Transverse colon (tissue), 4 donors: ENCODE measurements around the gene SALL1. TPM values are rescaled to one million over a fixed set of nuclear protein-coding genes. Genes with fewer than 3 reads are reported as not detected.
A peak's percentile ranks its signal among the peaks of the same experiment; 100 is the strongest.

Experiments
- DNase-seq: peaks from one replicate; pipeline ENCODE4 v3.0.0-alpha.2; 2019
- H3K27ac ChIP-seq, 4 donors: fragments of 200-600 bp; sonication (generic); 2 replicates each; pipeline ENCODE4 v1.5.1; 2016 to 2018; ENCODE audit warnings: inconsistent platforms in 4 of 4
- H3K27me3 ChIP-seq: fragments of 200-600 bp; sonication (generic); 2 replicates; pipeline ENCODE4 v1.5.1; 2017; ENCODE audit warnings: inconsistent platforms
- H3K36me3 ChIP-seq, 4 donors: fragments of 200-600 bp; sonication (generic); 2 replicates each; pipeline ENCODE4 v1.5.1; 2017 to 2019; ENCODE audit warnings: inconsistent platforms in 4 of 4
- H3K4me1 ChIP-seq, 4 donors: fragments of 200-600 bp; sonication (generic); 2 replicates each; pipeline ENCODE4 v1.5.1; 2017 to 2020; ENCODE audit warnings: inconsistent platforms in 4 of 4
- H3K4me3 ChIP-seq, 4 donors: fragments of 200-600 bp; sonication (generic); 1 replicate in 1 of 4; 2 replicates in 3 of 4; pipeline versions ENCODE4 v1.5.1 to v1.6.1; 2017 to 2019; ENCODE audit warnings: inconsistent platforms in 4 of 4
- H3K9me3 ChIP-seq, 2 donors: fragments of 200-600 bp; sonication (generic); 2 replicates each; pipeline ENCODE4 v1.5.1; 2017 to 2019; ENCODE audit warnings: inconsistent platforms in 2 of 2
- EP300 ChIP-seq: sonication (generic); formaldehyde crosslinking; IDR thresholded peaks from one replicate; pipeline ENCODE4 v1.6.1; 2017; ENCODE audit warnings: antibody characterized with exemption, low read depth
- POLR2A ChIP-seq: fragments of 450-650 bp; IDR thresholded peaks from one replicate; pipeline ENCODE4 v1.6.1; 2016; ENCODE audit warnings: antibody characterized with exemption, mild to moderate bottlenecking, moderate library complexity
- POLR2AphosphoS5 ChIP-seq, 3 donors: sonication (generic); formaldehyde crosslinking; IDR thresholded peaks; one replicate each; pipeline ENCODE4 v1.6.1; 2016; ENCODE audit warnings: antibody characterized with exemption in 3 of 3
- WGBS, 2 donors: methylation state at CpG; one replicate each; pipeline ENCODE4 v1.1.5; 2018; ENCODE audit warnings: low coverage in 1 of 2; 5-methylcytosine and 5-hydroxymethylcytosine counted together
- in situ Hi-C, 4 donors: fragments of 200-750 bp; cut with MboI; loops; one replicate each; pipeline versions ENCODE4 v1.15.0 to v1.15.1; 2017; ENCODE audit warnings: low sequenced_read_pairs in 3 of 4, low pct_ligation_motif_present in 1 of 4, low pct_unique_long_range_greater_than_20kb in 1 of 4
- intact Hi-C: fragments of 100-400 bp; cut with DNase I; formaldehyde crosslinking; loops from one replicate; pipeline ENCODE4 v1.15.1; 2023; ENCODE audit warnings: low total_unique reads
- total RNA-seq, 4 donors: library from RNA; depleted of rRNA; stranded (reverse); fragments of >200 nt; gene quantifications; one replicate each; pipeline ENCODE4 v1.1.0, GENCODE V29; 2016
- TF ChIP-seq, protein P1 (sequence below), 5 experiments: fragments of 200-600 bp in 3 of 5; fragments of 450-650 bp in 2 of 5; sonication (generic) in 3 of 5; IDR thresholded peaks; 1 replicate in 2 of 5; 2 replicates in 3 of 5; pipeline ENCODE4 v1.5.1; 2016 to 2017; ENCODE audit warnings: antibody characterized with exemption in 5 of 5, inconsistent platforms in 3 of 5, mild to moderate bottlenecking in 2 of 5, moderate library complexity in 1 of 5

Gene SALL1
- total RNA-seq, 4 donors from 2014 or later: 0.41 to 2.6 (median 1.6) TPM; not detected in 1

GRCh38 chr16:51154271-51155171 is 3.5 kb upstream of the SALL1 start:
- peaks cover 0 to 30% (median 15%) of the 10 kb centered on the region in 4 donors for H3K4me1 ChIP-seq
- H3K9me3 ChIP-seq: no peaks in the 10 kb centered on the region
- intact Hi-C loops (loop anchor here (5.0 kb wide), 1 partner anchor 732 kb away; no protein-coding TSS in a partner anchor), in situ Hi-C loops (no loop called here)
- peaks cover 92% of the 10 kb centered on the region for H3K27me3 ChIP-seq
- no peaks in the 10 kb centered on the region for H3K36me3 ChIP-seq
- peak overlapping the region in 1 of 4 donors; percentile 36 for H3K4me3 ChIP-seq
- peak overlapping the region; percentile 65 to 77 (median 70) for H3K27ac ChIP-seq
- DNase-seq: no peak
- WGBS, 2 donors: 40% methylated on average over 49 of the region's 55 CpGs; no CpG with 5 or more reads in 1 of the 2 donors
- TF ChIP-seq POLR2A: no peak
- TF ChIP-seq, protein P1, sequence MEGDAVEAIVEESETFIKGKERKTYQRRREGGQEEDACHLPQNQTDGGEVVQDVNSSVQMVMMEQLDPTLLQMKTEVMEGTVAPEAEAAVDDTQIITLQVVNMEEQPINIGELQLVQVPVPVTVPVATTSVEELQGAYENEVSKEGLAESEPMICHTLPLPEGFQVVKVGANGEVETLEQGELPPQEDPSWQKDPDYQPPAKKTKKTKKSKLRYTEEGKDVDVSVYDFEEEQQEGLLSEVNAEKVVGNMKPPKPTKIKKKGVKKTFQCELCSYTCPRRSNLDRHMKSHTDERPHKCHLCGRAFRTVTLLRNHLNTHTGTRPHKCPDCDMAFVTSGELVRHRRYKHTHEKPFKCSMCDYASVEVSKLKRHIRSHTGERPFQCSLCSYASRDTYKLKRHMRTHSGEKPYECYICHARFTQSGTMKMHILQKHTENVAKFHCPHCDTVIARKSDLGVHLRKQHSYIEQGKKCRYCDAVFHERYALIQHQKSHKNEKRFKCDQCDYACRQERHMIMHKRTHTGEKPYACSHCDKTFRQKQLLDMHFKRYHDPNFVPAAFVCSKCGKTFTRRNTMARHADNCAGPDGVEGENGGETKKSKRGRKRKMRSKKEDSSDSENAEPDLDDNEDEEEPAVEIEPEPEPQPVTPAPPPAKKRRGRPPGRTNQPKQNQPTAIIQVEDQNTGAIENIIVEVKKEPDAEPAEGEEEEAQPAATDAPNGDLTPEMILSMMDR (IDR thresholded peaks at IDR 0.05): no peak
- TF ChIP-seq EP300: no peak
- no peak for TF ChIP-seq POLR2AphosphoS5 (IDR thresholded peaks at IDR 0.05)

DNA sequence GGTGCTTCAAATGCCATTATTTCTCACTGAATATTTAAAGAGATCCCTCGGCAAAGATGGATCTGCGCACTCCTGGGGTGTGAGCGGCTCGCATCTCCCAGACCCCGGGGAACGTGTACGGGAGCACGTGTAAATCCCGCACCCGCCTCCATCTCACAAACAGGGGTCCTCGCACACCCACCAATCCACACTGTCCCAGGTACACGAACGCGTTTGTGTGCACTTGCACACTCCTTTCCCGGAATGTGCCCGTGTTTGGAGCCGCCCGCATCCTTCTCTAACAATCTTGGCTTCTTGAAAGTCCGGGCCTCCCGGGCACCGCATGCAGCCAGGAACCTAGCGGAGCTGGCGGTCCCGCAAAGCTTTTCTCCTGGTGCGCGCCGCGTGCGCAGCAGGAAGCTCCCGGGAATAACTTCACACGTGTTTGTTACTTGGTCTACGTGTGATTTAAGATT is 2.5 kb upstream of the SALL1 start:
- in situ Hi-C loops: no loop called here
- intact Hi-C loops: loop anchor here (5.0 kb wide), 1 partner anchor 731 kb away; no protein-coding TSS in a partner anchor
- WGBS, 2 donors: 0 to 35% methylated on average over 3 to 32 of the region's 32 CpGs
- TF ChIP-seq EP300: no peak
- TF ChIP-seq POLR2A: no peak
- H3K27me3 ChIP-seq: peaks cover 100% of the 10 kb centered on the region
- H3K4me1 ChIP-seq: peaks cover 0 to 30% (median 15%) of the 10 kb centered on the region in 4 donors
- no peak for DNase-seq
- H3K27ac ChIP-seq: peak overlapping the region; percentile 65 to 77 (median 70)
- no peaks in the 10 kb centered on the region for H3K9me3 ChIP-seq
- H3K36me3 ChIP-seq: no peaks in the 10 kb centered on the region
- H3K4me3 ChIP-seq: peak overlapping the region in 1 of 4 donors; percentile 13

DNA sequence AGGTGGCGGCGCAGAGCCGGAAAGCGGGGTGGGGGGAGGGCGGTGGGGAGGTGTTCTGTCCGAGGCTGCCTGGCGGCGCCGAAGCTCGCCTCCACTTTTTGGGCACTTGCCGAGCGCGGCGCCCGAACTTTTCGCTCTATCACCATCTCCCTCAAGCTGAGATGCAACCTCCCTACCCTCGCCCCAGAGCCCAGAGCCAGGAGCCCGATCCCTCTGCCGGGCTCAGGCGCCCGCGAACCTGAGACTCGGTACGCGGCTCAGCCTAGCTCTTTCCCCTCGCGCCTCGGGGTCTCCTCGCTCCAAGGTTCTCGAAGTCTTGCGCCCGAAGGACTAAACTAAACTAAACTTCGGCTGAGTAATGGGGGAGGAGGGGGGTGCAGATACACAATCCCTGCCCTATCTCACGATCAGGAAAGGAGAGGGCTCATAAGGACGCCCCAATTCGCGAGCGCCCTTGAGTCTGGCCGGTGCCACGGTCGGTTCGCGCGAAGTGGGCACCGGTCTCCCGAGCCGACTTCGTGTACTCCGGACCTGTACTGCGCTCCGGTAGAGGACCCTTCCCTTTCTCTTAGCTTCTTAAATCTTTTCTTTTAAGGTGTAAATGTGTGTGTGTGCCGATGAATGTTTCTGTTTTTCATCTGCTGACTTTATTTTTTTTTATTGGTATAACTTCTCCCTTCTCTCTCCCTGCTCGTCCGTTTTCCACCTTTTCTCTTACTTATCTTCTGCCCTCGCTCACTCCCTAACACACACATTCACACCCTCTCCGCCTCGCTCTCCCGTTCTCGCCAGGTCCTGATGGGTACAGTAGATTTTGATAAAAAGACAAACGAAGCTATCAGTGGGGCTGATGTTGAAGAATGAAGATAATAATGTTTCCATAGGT is 1.9 kb upstream of the SALL1 start:
- WGBS, 2 donors: 27 to 33% methylated on average over 18 to 57 of the region's 60 CpGs
- intact Hi-C loops (loop anchor here (5.0 kb wide), 1 partner anchor 731 kb away; no protein-coding TSS in a partner anchor), in situ Hi-C loops (no loop called here)
- H3K4me1 ChIP-seq: peaks cover 0 to 30% (median 15%) of the 10 kb centered on the region in 4 donors
- no peaks in the 10 kb centered on the region for H3K36me3 ChIP-seq
- no peak for DNase-seq
- H3K27ac ChIP-seq: peak overlapping the region; percentile 64 to 77 (median 70)
- peaks cover 100% of the 10 kb centered on the region for H3K27me3 ChIP-seq
- TF ChIP-seq POLR2A: peak; percentile 3
- no peak for TF ChIP-seq POLR2AphosphoS5 (IDR thresholded peaks at IDR 0.05)
- TF ChIP-seq, protein P1 (IDR thresholded peaks at IDR 0.05): no peak
- TF ChIP-seq EP300: no peak
- no peaks in the 10 kb centered on the region for H3K9me3 ChIP-seq
- peak overlapping the region in 3 of 4 donors; percentile 15 to 45 (median 20) for H3K4me3 ChIP-seq

- intact Hi-C loops: loop anchor here (5.0 kb wide), 1 partner anchor 730 kb away; no protein-coding TSS in a partner anchor
- in situ Hi-C loops: no loop called here
- DNase-seq: peak; percentile 33
- TF ChIP-seq POLR2A (peak; percentile 17), POLR2AphosphoS5 (IDR thresholded peaks at IDR 0.05) (no peak), EP300 (no peak)
- TF ChIP-seq, protein P1 (IDR thresholded peaks at IDR 0.05): no peak
- 11% methylated on average over 37 of the region's 56 CpGs; no CpG with 5 or more reads in 1 of the 2 donors for WGBS, 2 donors
- Histone ChIP-seq H3K27ac (peak overlapping the region; percentile 66 to 77 (median 72)), H3K36me3 (no peaks in the 10 kb centered on the region), H3K9me3 (no peaks in the 10 kb centered on the region), H3K4me1 (peaks cover 0 to 30% (median 15%) of the 10 kb centered on the region in 4 donors), H3K27me3 (peaks cover 99% of the 10 kb centered on the region), H3K4me3 (peak overlapping the region in 3 of 4 donors; percentile 20 to 45 (median 23))
Measured at GRCh38 chr16:51151961-51152663, 1.0 kb upstream of the SALL1 start.
